Ishikawa (cell line): ENCODE data around the gene POT1.

ENCODE experiments used
- CEBPB ChIP-seq: IDR thresholded peaks from 2 replicates; pipeline ENCODE4 v1.6.1; 2012
- CREB1 ChIP-seq: IDR thresholded peaks from 2 replicates; pipeline ENCODE4 v1.6.1; 2012; ENCODE audit warnings: low read depth
- EGR1 ChIP-seq: IDR thresholded peaks from 2 replicates; pipeline ENCODE4 v1.6.1; 2012
- EP300 ChIP-seq: IDR thresholded peaks from 2 replicates; pipeline ENCODE4 v1.6.1; 2012; ENCODE audit warnings: borderline replicate concordance
- FOXM1 ChIP-seq: IDR thresholded peaks from 2 replicates; pipeline ENCODE4 v1.6.1; 2012; ENCODE audit warnings: low read depth, borderline replicate concordance
- MAX ChIP-seq: IDR thresholded peaks from 2 replicates; pipeline ENCODE4 v1.6.1; 2012
- NFIC ChIP-seq: IDR thresholded peaks from 2 replicates; pipeline ENCODE4 v1.6.1; 2012
- RAD21 ChIP-seq: IDR thresholded peaks from 2 replicates; pipeline ENCODE4 v1.6.1; 2012; ENCODE audit warnings: low read depth
- REST ChIP-seq: IDR thresholded peaks from 2 replicates; pipeline ENCODE4 v1.6.1; 2012; ENCODE audit warnings: low read depth, mild to moderate bottlenecking
- TAF1 ChIP-seq: IDR thresholded peaks from 2 replicates; pipeline ENCODE4 v1.6.1; 2012; ENCODE audit warnings: low read depth, mild to moderate bottlenecking
- TCF12 ChIP-seq: IDR thresholded peaks from 2 replicates; pipeline ENCODE4 v1.6.1; 2012; ENCODE audit warnings: low read depth
- TEAD4 ChIP-seq: IDR thresholded peaks from 2 replicates; pipeline ENCODE4 v1.6.1; 2012
- USF1 ChIP-seq: IDR thresholded peaks from 2 replicates; pipeline ENCODE4 v1.6.1; 2012
- YY1 ChIP-seq: IDR thresholded peaks from 2 replicates; pipeline ENCODE4 v1.6.1; 2012; ENCODE audit warnings: low read depth
- ZBTB7A ChIP-seq: IDR thresholded peaks from 2 replicates; pipeline ENCODE4 v1.6.1; 2012; ENCODE audit warnings: low read depth

Gene POT1

GRCh38 chr7:124811341-124811740 is 118.3 kb downstream of the POT1 start:
- TF ChIP-seq RAD21: no peak
- no peak for TF ChIP-seq EGR1
- no peak for TF ChIP-seq TAF1
- TF ChIP-seq MAX: no peak
- TF ChIP-seq ZBTB7A: no peak

- TF ChIP-seq TEAD4 (no peak), TCF12 (no peak), EGR1 (no peak), EP300 (no peak), TAF1 (no peak), NFIC (no peak), RAD21 (no peak), REST (no peak), MAX (no peak), ZBTB7A (no peak), USF1 (no peak), FOXM1 (no peak), YY1 (no peak)
Measured at GRCh38 chr7:124810605-124811004, 119.0 kb downstream of the POT1 start.

- no peak for TF ChIP-seq RAD21
- no peak for TF ChIP-seq TEAD4
- no peak for TF ChIP-seq USF1
- TF ChIP-seq REST: no peak
- TF ChIP-seq ZBTB7A: no peak
- no peak for TF ChIP-seq MAX
- TF ChIP-seq YY1: no peak
- TF ChIP-seq CEBPB: no peak
- TF ChIP-seq FOXM1: no peak
- TF ChIP-seq EP300: no peak
- TF ChIP-seq CREB1: no peak
- TF ChIP-seq NFIC: no peak
- TF ChIP-seq EGR1: no peak
- no peak for TF ChIP-seq TCF12
- TF ChIP-seq TAF1: no peak
Measured at GRCh38 chr7:124808206-124808605, 121.4 kb downstream of the POT1 start.

- TF ChIP-seq NFIC (no peak), TEAD4 (no peak), CREB1 (no peak), CEBPB (no peak), MAX (no peak), TAF1 (no peak), TCF12 (no peak), YY1 (no peak), FOXM1 (no peak), EP300 (no peak), REST (no peak), USF1 (no peak), RAD21 (no peak), ZBTB7A (no peak), EGR1 (no peak)
Measured at GRCh38 chr7:124801330-124801895, 128.2 kb downstream of the POT1 start.
